CD4-positive, alpha-beta T cell treated with Interferon gamma for 1 hour (primary cell): ENCODE measurements around the gene TIAM2.
"Not testable (repeated sequence)": the region's sequence is repeated elsewhere in the genome, so short reads cannot be mapped to it uniquely, and the experiment has no call there.

ENCODE experiments used
- DNase-seq: peaks from one replicate; pipeline ENCODE4 v3.0.0-alpha.2; 2020

TIAM2 gene

DNA sequence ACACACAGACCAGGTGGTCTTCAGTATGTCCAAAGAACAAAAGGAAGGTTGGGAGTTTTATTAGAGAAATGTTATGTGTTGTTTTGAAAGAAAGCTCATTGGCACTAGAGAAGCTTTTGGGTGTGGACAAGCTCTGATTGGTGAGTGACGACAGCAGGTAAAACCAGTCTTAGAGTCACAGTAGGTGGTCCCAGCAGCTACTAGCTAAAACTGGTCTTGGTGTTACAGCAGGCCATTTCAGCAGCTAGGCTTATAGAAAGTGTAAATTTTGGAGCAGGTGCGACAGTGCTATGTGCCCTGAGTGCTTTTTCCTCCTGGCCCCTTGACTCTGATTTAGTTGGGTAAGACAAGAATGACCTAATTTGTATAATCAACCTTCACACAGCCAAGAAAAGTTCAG is 272.3 kb downstream of the TIAM2 start:
- DNase-seq, result no peak

DNA sequence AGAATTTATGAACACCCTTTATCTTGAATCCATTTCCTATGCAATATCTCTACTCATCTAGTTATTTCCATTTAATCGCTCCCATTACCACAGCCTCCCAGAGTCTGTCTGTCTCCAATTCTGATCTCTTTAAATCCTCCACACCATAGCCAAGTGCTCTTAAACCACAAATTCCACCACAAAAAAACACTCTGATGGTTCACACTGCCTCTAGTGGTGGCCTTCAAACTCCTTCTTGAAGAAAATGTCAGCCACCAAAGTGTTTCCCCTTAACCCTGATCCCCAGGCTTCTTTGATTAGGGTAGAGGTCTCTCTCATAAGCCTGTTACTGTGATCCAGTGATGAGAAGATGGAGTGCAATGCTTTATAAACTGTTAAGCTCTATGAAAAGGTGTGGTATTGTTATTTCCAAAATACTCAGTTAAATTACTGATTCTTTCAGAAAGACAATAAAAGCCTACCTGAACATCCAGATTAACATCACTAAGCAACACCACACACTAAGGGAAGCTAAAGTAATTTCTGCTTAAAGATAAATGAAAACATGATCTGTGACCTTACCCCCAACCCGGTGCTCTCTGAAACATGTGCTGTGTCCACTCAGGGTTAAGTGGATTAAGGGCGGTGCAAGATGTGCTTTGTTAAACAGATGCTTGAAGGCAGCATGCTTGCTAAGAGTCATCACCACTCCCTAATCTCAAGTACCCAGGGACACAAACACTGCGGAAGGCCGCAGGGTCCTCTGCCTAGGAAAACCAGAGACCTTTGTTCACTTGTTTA is 273.2 kb downstream of the TIAM2 start:
- DNase-seq, result not testable (repeated sequence)

DNA sequence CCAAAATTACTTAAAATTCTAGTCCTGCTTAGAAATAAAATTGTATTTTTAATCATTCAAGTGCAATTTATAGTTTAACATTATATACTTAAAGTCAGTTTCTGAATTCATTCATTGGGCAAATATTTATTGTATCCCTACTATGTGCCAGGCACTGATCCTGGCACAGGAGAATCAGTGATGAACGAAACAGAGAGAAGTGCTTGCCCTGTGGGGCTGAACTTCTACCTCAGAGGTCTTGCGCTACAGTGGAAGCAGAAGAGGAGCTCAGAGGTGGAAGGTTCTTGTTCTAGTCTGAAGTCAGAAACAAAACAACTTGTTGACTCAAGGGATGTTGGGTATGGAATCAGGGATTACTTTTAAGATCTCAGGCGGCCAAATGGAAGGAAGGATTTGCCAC is 274.6 kb downstream of the TIAM2 start:
- no peak for DNase-seq

DNA sequence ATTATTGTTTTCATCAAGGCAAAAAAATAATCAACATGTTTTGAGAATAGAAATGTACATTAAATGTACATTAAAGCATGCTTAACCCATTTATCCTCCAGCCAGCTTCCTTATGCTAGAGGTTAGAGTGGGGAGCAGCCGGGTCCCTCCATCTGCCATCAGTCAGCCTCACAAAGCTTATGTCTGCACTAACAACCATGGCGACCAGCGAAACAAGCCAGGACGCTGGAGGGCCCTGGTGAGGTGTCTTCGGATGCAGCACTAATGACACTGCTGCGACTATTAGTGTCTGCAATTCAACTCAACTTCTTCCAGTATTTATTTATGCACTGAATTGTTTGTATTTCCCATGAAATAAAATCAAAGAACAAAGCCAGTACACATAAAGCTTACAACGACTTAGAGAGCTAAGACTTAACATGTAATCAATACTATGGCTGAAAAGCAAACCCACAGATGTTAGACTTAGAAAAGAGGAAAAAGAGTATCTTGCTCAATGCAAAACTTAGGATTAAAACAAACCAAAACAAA is 275.5 kb downstream of the TIAM2 start:
- DNase-seq, result no peak

DNA sequence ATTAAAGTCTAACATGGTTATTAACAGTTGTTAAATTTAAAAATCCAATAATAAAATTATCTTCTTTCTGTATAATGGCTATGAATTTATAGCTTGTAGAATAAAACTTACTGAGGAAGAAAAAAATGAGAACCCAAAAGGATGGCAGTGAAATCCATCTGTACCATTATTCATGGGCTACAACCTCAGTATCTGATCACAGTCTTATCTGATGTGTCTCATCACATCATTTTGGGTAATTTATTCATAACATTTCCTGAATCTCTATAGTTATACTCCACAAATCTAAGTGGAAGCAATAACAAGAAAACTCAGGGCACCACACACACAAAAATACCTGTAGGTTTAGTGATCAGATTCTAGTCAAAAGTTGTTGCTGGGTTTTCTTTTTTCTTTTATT is 276.0 kb downstream of the TIAM2 start:
- no peak for DNase-seq

DNA sequence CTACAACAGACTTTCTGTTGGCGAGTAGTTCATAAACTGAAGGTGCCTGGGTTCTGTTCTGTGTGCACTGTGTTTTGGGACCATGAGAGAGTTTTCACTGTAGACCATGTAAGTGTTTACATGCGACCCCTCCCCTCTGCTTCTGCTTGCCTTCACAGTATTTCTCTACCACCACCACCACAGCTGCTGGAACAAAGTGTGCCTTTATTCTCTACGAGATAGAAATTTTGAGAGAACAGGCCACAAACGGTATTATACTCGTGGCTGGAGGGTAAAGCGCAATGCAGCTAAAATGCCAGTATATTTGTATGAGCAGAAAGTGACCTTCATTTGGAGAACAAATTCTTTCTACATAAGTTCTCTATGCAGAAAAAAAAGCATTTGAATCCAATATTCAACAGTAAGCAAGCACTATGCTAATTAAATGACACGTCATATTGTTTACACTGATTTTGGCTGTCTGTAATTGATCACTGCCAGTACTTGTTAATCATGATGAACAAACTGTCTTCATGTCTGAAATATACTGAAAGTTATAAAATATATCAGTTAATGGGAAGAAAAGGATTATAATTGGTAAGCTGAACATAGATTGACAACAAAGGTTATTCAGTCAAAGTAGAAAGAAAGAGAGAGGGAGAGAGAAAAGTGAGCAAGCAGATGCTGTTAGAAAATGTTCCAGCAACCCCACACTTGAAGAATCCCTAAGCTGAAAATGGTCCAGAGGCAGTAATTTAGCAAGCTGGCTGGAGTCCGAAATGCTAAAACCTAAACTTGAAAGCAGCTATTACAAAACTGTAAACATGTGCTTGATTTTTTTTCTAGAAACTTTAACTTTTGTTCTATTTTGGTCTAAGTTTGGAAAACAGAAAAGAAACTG is 277.5 kb downstream of the TIAM2 start:
- no peak for DNase-seq

DNA sequence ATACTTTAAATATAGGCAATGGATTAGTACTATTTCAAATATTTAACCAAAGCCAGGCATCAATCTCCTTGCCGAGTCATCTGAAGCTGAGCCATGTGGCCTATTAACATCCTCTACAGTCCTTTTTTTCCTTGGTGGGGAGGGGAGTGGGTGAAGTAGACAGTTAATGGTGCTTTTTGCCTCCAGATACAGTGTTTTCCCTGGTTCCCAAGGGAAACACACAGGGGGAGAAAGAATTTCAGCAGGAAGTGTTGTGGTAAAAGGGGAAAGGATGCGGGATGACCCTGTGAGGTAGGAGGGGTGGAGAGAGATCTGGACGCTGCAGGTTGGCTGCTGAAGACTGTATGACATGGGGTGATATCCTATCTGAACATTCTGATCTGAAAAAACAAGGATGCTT is 278.3 kb downstream of the TIAM2 start:
- DNase-seq, result no peak

GRCh38 chr6:155274106-155274505 is 279.0 kb downstream of the TIAM2 start:
- no peak for DNase-seq

- no peak for DNase-seq
These were observed 279.4 kb downstream of the TIAM2 start for GRCh38 chr6:155274533-155274932.

DNA sequence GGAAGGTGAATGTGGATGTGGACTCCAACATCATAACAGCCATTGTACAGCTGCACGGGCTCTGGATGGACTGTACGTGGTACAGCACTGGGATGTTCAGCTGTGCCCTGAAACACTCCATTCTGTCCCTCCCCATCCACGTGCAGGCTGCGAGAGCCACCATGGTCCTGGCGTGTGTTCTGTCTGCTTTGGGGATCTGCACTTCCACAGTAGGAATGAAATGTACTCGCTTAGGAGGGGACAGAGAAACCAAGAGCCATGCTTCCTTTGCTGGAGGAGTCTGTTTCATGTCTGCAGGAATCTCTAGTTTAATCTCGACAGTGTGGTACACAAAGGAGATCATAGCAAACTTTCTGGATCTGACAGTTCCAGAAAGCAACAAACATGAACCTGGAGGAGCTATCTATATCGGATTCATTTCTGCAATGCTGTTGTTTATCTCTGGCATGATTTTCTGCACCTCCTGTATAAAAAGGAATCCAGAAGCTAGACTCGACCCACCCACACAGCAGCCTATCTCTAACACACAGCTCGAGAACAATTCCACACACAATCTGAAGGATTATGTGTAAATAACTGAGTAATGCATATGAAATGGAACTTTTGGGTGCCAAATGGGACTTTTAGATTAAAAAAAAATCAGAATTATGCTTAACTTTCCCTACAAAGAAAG is 280.8 kb downstream of the TIAM2 start:
- no peak for DNase-seq

DNA sequence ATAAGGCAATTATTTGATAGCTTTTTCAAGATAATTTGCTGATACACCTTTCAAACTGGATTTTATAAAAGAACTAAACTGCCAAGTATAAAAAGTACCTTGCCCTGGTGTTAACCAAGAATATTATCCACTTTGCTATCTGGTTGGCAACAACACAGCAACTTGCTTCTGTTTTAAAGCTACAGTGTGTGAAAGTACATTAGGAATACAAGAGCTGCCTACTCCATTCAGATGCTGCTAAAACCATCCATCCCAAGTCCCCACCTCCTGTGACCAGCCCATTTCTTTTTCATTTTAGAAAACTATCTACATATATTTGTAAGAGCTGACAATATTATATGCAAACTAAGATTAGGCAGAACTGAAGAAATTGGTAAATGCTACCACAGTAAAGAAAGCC is 281.5 kb downstream of the TIAM2 start:
- no peak for DNase-seq

DNA sequence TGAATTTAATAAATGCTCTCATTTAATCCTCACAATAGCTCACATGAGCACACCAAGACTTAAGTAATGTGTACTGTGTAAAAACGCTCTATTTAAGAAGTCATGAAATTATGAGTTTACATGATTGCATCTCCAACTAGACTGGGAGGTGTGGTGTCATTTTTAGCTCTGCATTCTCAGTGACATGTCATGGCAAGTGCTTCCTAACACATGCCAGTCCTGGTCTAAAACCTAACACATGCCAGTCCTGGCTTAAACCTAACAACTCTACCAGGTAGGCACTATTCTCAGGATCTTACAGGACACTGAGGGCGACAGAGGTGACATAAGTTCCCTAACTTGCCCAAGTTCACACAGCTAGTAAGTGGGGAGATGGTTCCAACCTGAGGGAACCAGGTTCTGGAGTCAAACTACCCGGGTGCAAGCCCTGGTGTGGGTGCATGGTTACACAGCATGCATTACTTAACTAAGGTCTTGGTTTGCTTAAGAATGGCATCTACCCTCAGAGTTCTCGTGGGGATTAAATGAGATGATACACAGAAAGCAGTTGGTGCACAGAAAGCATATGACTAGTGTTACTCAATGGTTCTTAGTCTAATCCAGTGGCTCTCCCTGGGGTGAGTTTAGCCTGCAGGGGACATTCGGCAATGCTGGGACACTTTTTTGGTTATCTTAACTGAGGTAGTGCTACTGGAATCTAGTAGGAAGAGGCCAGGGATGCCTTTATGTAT is 283.4 kb downstream of the TIAM2 start:
- DNase-seq, result no peak

GRCh38 chr6:155284775-155285174 is 289.7 kb downstream of the TIAM2 start:
- no peak for DNase-seq

- no peak for DNase-seq
These were observed 292.6 kb downstream of the TIAM2 start for GRCh38 chr6:155287762-155288161.

DNA sequence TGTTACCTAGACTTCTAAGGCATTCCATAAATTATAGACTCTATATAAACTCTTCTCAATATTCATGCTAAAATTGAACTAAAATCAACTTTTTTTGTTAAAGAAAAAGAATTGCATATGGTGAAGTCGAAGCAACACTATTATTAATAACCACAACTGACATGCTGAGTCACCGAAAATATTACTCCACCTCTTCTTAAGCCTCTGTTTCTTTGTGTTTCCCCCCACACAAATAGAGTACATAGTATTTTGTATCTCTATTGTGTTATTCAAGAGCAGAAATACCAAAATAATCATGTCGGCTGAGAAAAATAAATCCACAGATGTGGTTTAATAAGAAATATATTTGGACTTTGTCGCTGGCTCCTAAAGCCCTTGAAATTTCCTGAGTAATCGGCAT is 295.4 kb downstream of the TIAM2 start:
- no peak for DNase-seq

DNA sequence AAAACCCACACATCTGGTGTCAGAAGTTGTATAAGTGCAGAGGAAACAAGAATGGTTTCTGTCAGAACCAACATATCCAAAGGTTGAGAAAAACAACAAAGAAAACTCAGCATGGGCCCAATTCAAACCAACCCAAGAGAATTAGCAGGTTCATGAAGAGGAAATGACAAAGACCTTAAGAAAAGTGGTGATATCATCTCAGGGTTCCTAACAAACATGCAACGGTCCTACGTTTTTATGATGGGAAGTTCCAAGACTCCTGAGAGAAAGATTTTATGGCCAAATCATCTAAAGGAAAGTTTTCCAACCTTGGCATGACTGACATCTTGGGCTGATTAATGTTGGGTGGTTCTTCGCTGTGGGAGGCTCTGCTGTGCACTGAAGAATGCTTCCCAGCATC is 296.2 kb downstream of the TIAM2 start:
- no peak for DNase-seq

DNA sequence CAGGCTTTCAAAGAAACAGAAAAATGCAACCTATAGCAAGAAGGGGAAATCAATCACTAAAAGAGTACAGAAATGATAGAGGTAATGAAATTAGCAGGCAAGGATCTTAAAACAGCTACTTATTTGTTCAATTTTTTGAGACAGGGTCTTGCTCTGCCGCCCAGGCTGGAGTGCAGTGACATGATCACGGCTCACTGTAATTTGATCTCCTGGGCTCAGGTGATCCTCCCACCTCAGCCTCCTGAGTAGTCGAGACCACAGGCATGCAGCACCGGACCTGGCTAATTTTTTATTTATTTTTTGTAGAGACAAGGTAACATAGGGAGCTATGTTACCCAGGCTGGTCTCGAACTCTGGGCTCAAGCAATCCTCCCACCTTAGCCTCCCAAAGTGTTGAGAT is 297.6 kb downstream of the TIAM2 start:
- DNase-seq, result no peak

DNA sequence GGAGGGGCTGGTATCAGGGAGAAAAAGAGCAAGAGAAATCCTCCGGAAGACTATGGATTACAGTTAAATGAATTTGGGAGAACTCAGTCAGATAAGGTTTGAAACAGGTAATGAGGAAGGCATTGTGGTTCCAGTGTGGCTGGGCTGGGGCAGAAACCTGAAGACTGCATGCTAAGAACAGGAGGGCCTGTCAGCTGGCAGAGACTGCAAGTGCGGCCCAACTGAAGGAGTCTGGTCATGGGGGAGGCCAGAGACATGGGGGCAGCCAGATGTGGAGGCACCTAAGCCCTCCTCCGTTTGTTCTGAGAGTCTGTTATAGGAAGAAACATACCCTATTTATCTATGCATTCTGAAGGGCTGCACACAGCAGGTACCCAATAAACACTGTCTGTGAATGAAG is 302.6 kb downstream of the TIAM2 start:
- DNase-seq, result no peak

DNA sequence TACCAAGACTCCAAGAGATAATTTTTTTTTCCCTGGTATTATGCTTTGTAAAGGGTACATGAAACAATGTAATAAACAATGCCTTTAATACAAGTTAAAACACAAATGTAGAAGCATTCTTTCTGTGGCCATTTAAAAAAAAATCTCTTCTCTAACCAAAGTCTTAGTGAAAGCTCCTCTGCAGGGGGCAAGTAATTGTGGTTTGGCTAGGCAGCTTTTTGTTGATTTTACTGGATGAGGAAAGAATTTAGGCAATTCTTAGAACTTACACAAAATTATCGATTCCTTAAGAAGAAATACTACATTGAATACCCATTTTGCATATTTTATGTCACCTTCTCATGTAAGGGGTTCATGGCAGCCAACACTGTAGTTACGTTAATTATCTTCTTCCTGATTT is 306.8 kb downstream of the TIAM2 start:
- DNase-seq, result no peak

DNA sequence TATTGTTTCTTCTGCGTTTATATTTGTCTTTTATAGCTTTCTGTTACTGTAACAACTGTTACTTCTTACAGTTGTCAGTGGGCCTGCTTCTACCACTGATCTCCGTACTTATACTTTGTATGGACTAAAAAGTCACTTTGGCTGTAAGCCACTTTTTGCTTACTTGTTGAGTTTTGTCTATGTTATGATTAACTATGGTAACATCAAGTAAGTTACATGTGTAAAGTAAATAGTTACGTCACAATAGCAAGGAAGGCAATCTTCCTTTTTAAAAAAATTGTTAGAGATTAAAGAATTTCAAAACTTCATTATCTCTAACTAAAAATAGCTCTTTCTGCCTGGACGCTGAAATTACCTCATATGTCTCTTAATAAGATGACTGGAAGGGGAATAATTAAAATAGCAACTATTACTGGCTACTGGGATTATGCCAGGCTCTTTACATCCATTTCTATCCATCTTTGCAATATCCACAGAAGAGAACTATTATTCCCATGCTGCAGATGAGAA is 308.3 kb downstream of the TIAM2 start:
- DNase-seq, result no peak

- no peak for DNase-seq
These were observed 311.8 kb downstream of the TIAM2 start for GRCh38 chr6:155306958-155307357.
